Measurements from ENCODE around the gene ATP13A1.

Gene ATP13A1

GRCh38 chr19:19679176-19680073 is 15.9 kb upstream of the ATP13A1 start:
- H3K9me3 ChIP-seq (ENCODE audit: severe bottlenecking), result peaks cover 2% of the 10 kb centered on the region
- peaks cover 78% of the 10 kb centered on the region for H3K36me3 ChIP-seq
- DNase-seq, result no peak
- H3K27ac ChIP-seq, result no peak overlapping the region
- no peaks in the 10 kb centered on the region for H3K27me3 ChIP-seq (ENCODE audit: insufficient read depth, low read depth, severe bottlenecking)
- TF ChIP-seq CTCF (IDR thresholded peaks at IDR 0.05; ENCODE audit: low read depth, low read length), result no peak
- H3K4me3 ChIP-seq (ENCODE audit: low read depth, low read length), result no peak overlapping the region

DNA sequence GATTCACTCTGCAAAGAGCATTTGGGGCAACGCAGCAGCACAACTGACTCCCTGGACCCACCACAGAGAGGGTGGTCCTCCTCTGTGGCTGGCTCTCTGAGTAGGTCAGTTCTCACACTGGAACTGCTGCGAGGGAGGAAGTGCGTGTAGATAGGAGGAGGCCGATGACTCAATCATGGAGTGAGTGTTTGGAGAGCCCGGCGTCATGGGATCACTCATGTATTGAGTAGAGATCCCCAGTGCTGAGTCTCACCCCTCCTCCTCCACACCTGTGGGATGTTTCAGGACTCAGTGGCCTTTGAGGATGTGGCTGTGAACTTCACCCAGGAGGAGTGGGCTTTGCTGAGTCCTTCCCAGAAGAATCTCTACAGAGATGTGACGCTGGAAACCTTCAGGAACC is 14.1 kb upstream of the ATP13A1 start:
- Histone ChIP-seq H3K36me3 (peaks cover 90% of the 10 kb centered on the region), H3K4me3 (ENCODE audit: low read depth, low read length) (no peak overlapping the region), H3K27ac (no peak overlapping the region), H3K27me3 (ENCODE audit: insufficient read depth, low read depth, severe bottlenecking) (no peaks in the 10 kb centered on the region), H3K9me3 (ENCODE audit: severe bottlenecking) (peaks cover 2% of the 10 kb centered on the region)
- TF ChIP-seq CTCF (IDR thresholded peaks at IDR 0.05; ENCODE audit: low read depth, low read length), result no peak
- DNase-seq, result no peak

DNA sequence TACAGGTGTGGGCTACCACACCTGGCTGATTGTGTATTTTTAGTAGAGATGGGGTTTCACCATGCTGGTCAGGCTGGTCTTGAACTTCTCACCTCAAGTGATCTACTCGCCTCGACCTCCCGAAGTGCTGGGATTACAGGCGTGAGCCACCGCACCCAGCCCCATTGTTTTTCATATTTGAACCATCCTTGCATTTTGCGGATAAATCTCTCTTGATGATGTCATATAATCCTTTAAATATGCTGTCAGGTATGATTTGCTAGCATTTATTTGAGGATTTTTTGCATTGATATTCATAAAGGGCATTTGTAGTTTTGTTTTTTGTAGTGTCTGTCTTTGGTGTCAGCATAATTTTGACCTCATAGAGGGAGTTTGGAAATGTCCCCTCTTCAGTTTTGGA is 10.8 kb upstream of the ATP13A1 start:
- H3K9me3 ChIP-seq (ENCODE audit: severe bottlenecking), result no peaks in the 10 kb centered on the region
- no peak for DNase-seq
- no peaks in the 10 kb centered on the region for H3K27me3 ChIP-seq (ENCODE audit: insufficient read depth, low read depth, severe bottlenecking)
- peaks cover 69% of the 10 kb centered on the region for H3K36me3 ChIP-seq
- no peak for TF ChIP-seq CTCF (IDR thresholded peaks at IDR 0.05; ENCODE audit: low read depth, low read length)
- no peak overlapping the region for H3K4me3 ChIP-seq (ENCODE audit: low read depth, low read length)
- no peak overlapping the region for H3K27ac ChIP-seq

- no peak for DNase-seq
- Histone ChIP-seq H3K27ac (no peak overlapping the region), H3K36me3 (peaks cover 58% of the 10 kb centered on the region), H3K9me3 (ENCODE audit: severe bottlenecking) (no peaks in the 10 kb centered on the region), H3K4me3 (ENCODE audit: low read depth, low read length) (no peak overlapping the region), H3K27me3 (ENCODE audit: insufficient read depth, low read depth, severe bottlenecking) (no peaks in the 10 kb centered on the region)
- no peak for TF ChIP-seq CTCF (IDR thresholded peaks at IDR 0.05; ENCODE audit: low read depth, low read length)
Observed at GRCh38 chr19:19672816-19673215, 9.3 kb upstream of the ATP13A1 start.

DNA sequence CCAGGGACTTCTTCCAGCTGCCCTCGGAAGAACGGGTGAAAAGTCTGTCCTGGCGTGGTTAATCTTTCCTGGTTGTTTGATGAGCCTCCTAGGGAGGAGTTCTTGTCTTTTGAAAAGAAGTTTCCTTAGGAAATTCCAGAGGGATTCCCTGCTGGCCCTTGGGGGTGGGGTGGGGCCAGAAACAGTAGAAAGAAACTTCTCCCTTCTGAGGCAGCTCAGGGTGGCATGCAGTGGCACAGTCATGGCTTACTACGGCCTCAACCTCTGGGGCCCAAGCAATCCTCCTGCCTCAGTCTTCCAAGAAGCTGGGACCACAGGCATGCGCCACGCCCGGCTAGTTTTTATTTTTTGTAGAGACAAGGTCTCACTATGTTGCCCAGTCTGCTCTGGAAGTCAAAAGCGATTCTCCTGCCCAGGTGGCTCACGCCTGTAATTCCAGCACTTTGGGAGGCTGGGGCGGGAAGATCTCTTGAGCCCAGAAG is 6.6 kb upstream of the ATP13A1 start:
- Histone ChIP-seq H3K27me3 (ENCODE audit: insufficient read depth, low read depth, severe bottlenecking) (no peaks in the 10 kb centered on the region), H3K9me3 (ENCODE audit: severe bottlenecking) (no peaks in the 10 kb centered on the region), H3K4me3 (ENCODE audit: low read depth, low read length) (no peak overlapping the region), H3K36me3 (peaks cover 31% of the 10 kb centered on the region), H3K27ac (no peak overlapping the region)
- DNase-seq, result no peak
- TF ChIP-seq CTCF (IDR thresholded peaks at IDR 0.05; ENCODE audit: low read depth, low read length), result no peak

Measured in WERI-Rb-1 (cell line).